OCI-LY3 (cell line): Measurements from ENCODE around the gene CASP7.

Source experiments
- H2AFZ ChIP-seq: fragments of 200-600, 300-600 bp; shearing (Covaris generic); 2 replicates; pipeline ENCODE4 v1.6.0; 2014; ENCODE audit warnings: antibody characterized with exemption, low read depth, low read length
- H3K27ac ChIP-seq: fragments of 200-600, 300-600 bp; sonication (generic); 2 replicates; pipeline ENCODE4 v1.5.1; 2014; ENCODE audit warnings: mild to moderate bottlenecking, low read length, moderate library complexity, mixed read lengths
- H3K27me3 ChIP-seq: fragments of 200-600, 300-600 bp; sonication (generic); 2 replicates; pipeline ENCODE4 v1.6.1; 2014; ENCODE audit warnings: low read depth, low read length, mixed read lengths
- H3K36me3 ChIP-seq: fragments of 200-600, 300-600 bp; sonication (generic); replicated peaks from 2 replicates; pipeline ENCODE3; 2014; ENCODE audit warnings: low read depth, low read length, mixed read lengths
- H3K4me1 ChIP-seq: fragments of 300-600, 200-600 bp; sonication (generic); 2 replicates; pipeline ENCODE4 v1.6.1; 2014; ENCODE audit warnings: low read length, mixed read lengths
- H3K4me2 ChIP-seq: fragments of 200-600, 300-600 bp; sonication (generic); 2 replicates; pipeline ENCODE4 v1.6.1; 2014; ENCODE audit warnings: low read length, mixed read lengths
- H3K4me3 ChIP-seq: fragments of 300-600, 200-600 bp; sonication (generic); 2 replicates; pipeline ENCODE4 v1.5.1; 2014; ENCODE audit warnings: antibody characterized with exemption, mild to moderate bottlenecking, low read length, moderate library complexity
- H3K79me2 ChIP-seq: fragments of 300-600, 200-600 bp; shearing (Covaris generic); 2 replicates; pipeline ENCODE4 v1.6.1; 2014; ENCODE audit warnings: mild to moderate bottlenecking, low read length, mixed read lengths
- H3K9ac ChIP-seq: fragments of 300-600, 200-600 bp; shearing (Covaris generic); 2 replicates; pipeline ENCODE4 v1.6.0; 2014; ENCODE audit warnings: mild to moderate bottlenecking, low read length, moderate library complexity
- H3K9me3 ChIP-seq: fragments of 200-600, 300-600 bp; shearing (Covaris generic); 2 replicates; pipeline ENCODE4 v1.6.1; 2014; ENCODE audit warnings: low read length, mixed read lengths; ENCODE audit not compliant: insufficient read depth
- H4K20me1 ChIP-seq: fragments of 200-600, 300-600 bp; sonication (generic); 2 replicates; pipeline ENCODE4 v1.6.1; 2016; ENCODE audit warnings: low read length, mixed read lengths; ENCODE audit not compliant: insufficient read depth
- CTCF ChIP-seq: fragments of 200-600, 300-600 bp; sonication (generic); IDR thresholded peaks from 2 replicates; pipeline ENCODE4 v1.5.1; 2014; ENCODE audit warnings: antibody characterized with exemption, low read length, low read depth
- EZH2phosphoT487 ChIP-seq: fragments of 200-600 bp; shearing (Covaris generic); IDR thresholded peaks from 2 replicates; pipeline ENCODE4 v1.6.1; 2018; ENCODE audit warnings: antibody characterized with exemption, mixed run types, low read depth

The CASP7 gene

GRCh38 chr10:113666682-113667252 lies 12.9 kb upstream of the CASP7 start:
- H3K27me3 ChIP-seq, result no peaks in the 10 kb centered on the region; the same call in 1 of the 2 replicates
- H3K4me2 ChIP-seq, result no peak overlapping the region
- H3K27ac ChIP-seq, result no peak overlapping the region
- TF ChIP-seq EZH2phosphoT487 (no peak), CTCF (no peak)
- H2AFZ ChIP-seq, result no peak overlapping the region
- H3K4me3 ChIP-seq, result no peak overlapping the region
- no peaks in the 10 kb centered on the region for H3K79me2 ChIP-seq
- no peaks in the 10 kb centered on the region for H4K20me1 ChIP-seq
- no peaks in the 10 kb centered on the region for H3K36me3 ChIP-seq
- no peaks in the 10 kb centered on the region for H3K9me3 ChIP-seq
- H3K4me1 ChIP-seq, result no peaks in the 10 kb centered on the region
- H3K9ac ChIP-seq, result no peak overlapping the region

- Histone ChIP-seq H3K27me3 (peaks cover 6% of the 10 kb centered on the region; the same call in 1 of the 2 replicates), H2AFZ (peak overlapping the region; percentile 95), H3K4me1 (peaks cover 33% of the 10 kb centered on the region), H3K79me2 (no peaks in the 10 kb centered on the region), H3K36me3 (peaks cover 6% of the 10 kb centered on the region), H3K4me2 (peak overlapping the region; percentile 100), H3K4me3 (peak overlapping the region; percentile 97), H4K20me1 (peaks cover 13% of the 10 kb centered on the region), H3K9me3 (peaks cover 5% of the 10 kb centered on the region; the same call in 1 of the 2 replicates), H3K27ac (no peak overlapping the region), H3K9ac (peak overlapping the region; percentile 52)
- TF ChIP-seq EZH2phosphoT487 (no peak), CTCF (no peak)
These were observed 739 bp downstream of the CASP7 start for GRCh38 chr10:113680190-113681111.

- Histone ChIP-seq H3K27ac (peak overlapping the region; percentile 21; the same call in 1 of the 2 replicates), H3K9ac (no peak overlapping the region), H3K4me2 (peak overlapping the region; percentile 100), H2AFZ (no peak overlapping the region), H3K79me2 (no peaks in the 10 kb centered on the region), H3K4me1 (peaks cover 33% of the 10 kb centered on the region), H3K36me3 (peaks cover 6% of the 10 kb centered on the region), H3K9me3 (peaks cover 6% of the 10 kb centered on the region; the same call in 1 of the 2 replicates), H4K20me1 (peaks cover 13% of the 10 kb centered on the region), H3K4me3 (peak overlapping the region; percentile 97), H3K27me3 (peaks cover 6% of the 10 kb centered on the region; the same call in 1 of the 2 replicates)
- TF ChIP-seq EZH2phosphoT487, result no peak
- TF ChIP-seq CTCF, result no peak
These were observed 2.1 kb downstream of the CASP7 start for GRCh38 chr10:113681533-113682470.
